ENCODE measurements around the gene AATK. TPM values are rescaled to one million over a fixed set of nuclear protein-coding genes. Genes with fewer than 3 reads are reported as not detected.

The AATK gene
- total RNA-seq, 1 experiment from 2014 or later, result 4.4 TPM

GRCh38 chr17:81138500-81138899 lies 27.5 kb downstream of the AATK start:
- Histone ChIP-seq H3K79me2 (ENCODE audit: insufficient read depth, low read length) (no peaks in the 10 kb centered on the region), H3K9ac (ENCODE audit: low read length) (no peak overlapping the region), H3K4me2 (ENCODE audit: low read length) (no peak overlapping the region), H3K9me2 (ENCODE audit: insufficient read depth) (no peaks in the 10 kb centered on the region), H3K4me1 (ENCODE audit: control insufficient read depth in 1 of 2, insufficient read depth in 2 of 2, low read length in 2 of 2) (peaks cover 6 to 15% of the 10 kb centered on the region in 2 experiments; a peak in 3 of 4 replicates), H3K9me3 (ENCODE audit: control insufficient read depth in 1 of 2, insufficient read depth in 1 of 2, low read depth in 1 of 2, low read length in 2 of 2) (no peaks in the 10 kb centered on the region; a peak in 1 of 4 replicates), H4K20me1 (ENCODE audit: insufficient read depth) (no peaks in the 10 kb centered on the region), H2AFZ (ENCODE audit: low read depth, low read length, poor library complexity, severe bottlenecking) (no peak overlapping the region), H3K36me3 (ENCODE audit: control insufficient read depth in 1 of 2, insufficient read depth in 2 of 2, low read length in 2 of 2) (no peaks in the 10 kb centered on the region), H3K4me3 (replicated peaks in 1 of 2; ENCODE audit: low read depth in 1 of 2, low read length in 2 of 2) (no peak overlapping the region), H3K27me3 (ENCODE audit: insufficient read depth, low read length) (no peaks in the 10 kb centered on the region), H3K27ac (ENCODE audit: low read depth, low read length) (no peak overlapping the region)
- BruUV-seq (replicated peaks), result no TSS peak
- intact Hi-C loops (cut with micrococcal nuclease), result no loop called here
- ChIA-PET CTCF (no interaction called here), RAD21 (ENCODE audit: low non-redundant PET in 1 of 2, low total read pairs in 2 of 2, uncharacterized antibody in 2 of 2, unreplicated experiment in 2 of 2) (no interaction called here), POLR2A (no interaction called here)
- TF ChIP-seq ATF3 (IDR thresholded peaks at IDR 0.05) (no peak), CTCF (IDR thresholded peaks at IDR 0.05 in 2 of 3, conservative IDR thresholded peaks at IDR 0.05 in 1 of 3; ENCODE audit: borderline replicate concordance in 1 of 3, insufficient read depth in 1 of 3, low read depth in 2 of 3, low read length in 2 of 3) (no peak), MAX (IDR thresholded peaks at IDR 0.05) (no peak), RAD21 (IDR thresholded peaks at IDR 0.05; ENCODE audit: low read depth) (no peak), REST (IDR thresholded peaks at IDR 0.05; ENCODE audit: low read depth) (no peak), POLR2A (IDR thresholded peaks at IDR 0.05; ENCODE audit: borderline replicate concordance, extremely low read depth, insufficient read depth, insufficient read length) (no peak), ELF1 (IDR thresholded peaks at IDR 0.05; ENCODE audit: borderline replicate concordance, low read depth) (no peak)
- DNase-seq (ENCODE audit: low read depth, low spot score) (no peak), ATAC-seq (no peak)

All from HCT116 (cell line).